ENCODE measurements around the gene BIRC6.

DNA sequence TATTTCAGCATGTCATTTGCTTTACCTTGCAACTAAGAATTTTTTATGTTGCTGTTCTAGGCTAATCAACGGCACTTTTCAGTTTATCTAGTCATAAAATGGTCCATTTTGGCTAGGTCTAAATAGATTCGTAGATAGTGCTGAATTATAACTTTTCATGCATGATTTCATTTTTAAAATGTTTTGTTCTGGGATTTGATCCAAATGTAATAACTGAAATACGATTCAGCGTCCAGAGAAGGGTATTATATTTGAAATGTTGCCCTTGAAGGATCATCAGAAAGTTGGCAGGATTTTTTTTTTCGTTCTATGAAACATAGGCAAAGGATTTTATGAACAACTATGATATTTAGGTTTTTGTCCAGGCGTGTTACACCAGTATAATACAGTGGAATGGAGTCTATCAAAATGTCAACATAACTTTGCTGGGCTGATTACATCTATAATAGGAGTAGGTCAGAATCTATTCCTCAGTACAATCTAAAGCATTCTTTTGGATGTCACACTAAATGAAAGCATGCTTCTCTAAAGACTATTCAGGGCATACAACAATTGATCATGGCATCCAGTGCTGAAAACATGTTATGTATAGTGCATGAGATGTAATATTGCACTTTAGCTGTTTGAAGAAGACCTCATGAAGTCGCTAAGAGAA lies 295.9 kb downstream of the BIRC6 start:
- TF ChIP-seq, protein P1, sequence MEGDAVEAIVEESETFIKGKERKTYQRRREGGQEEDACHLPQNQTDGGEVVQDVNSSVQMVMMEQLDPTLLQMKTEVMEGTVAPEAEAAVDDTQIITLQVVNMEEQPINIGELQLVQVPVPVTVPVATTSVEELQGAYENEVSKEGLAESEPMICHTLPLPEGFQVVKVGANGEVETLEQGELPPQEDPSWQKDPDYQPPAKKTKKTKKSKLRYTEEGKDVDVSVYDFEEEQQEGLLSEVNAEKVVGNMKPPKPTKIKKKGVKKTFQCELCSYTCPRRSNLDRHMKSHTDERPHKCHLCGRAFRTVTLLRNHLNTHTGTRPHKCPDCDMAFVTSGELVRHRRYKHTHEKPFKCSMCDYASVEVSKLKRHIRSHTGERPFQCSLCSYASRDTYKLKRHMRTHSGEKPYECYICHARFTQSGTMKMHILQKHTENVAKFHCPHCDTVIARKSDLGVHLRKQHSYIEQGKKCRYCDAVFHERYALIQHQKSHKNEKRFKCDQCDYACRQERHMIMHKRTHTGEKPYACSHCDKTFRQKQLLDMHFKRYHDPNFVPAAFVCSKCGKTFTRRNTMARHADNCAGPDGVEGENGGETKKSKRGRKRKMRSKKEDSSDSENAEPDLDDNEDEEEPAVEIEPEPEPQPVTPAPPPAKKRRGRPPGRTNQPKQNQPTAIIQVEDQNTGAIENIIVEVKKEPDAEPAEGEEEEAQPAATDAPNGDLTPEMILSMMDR (IDR thresholded peaks at IDR 0.05; ENCODE audit: low read depth, low read length, poor library complexity, severe bottlenecking) = no peak
- TF ChIP-seq EZH2phosphoT487 (IDR thresholded peaks at IDR 0.05; ENCODE audit: borderline replicate concordance, low read length) = no peak
